MM.1S (cell line): ENCODE data around the gene DSCAM.

Source experiments
- EZH2phosphoT487 ChIP-seq: fragments of 300-600 bp; sonication (generic); IDR thresholded peaks from 2 replicates; pipeline ENCODE4 v1.6.1; 2018; ENCODE audit warnings: antibody characterized with exemption, low read length
- TF ChIP-seq, protein P1 (sequence below): fragments of 300-600 bp; sonication (generic); IDR thresholded peaks from 2 replicates; pipeline ENCODE4 v1.5.1; 2016; ENCODE audit warnings: antibody characterized with exemption, low read length, mixed read lengths

DNA sequence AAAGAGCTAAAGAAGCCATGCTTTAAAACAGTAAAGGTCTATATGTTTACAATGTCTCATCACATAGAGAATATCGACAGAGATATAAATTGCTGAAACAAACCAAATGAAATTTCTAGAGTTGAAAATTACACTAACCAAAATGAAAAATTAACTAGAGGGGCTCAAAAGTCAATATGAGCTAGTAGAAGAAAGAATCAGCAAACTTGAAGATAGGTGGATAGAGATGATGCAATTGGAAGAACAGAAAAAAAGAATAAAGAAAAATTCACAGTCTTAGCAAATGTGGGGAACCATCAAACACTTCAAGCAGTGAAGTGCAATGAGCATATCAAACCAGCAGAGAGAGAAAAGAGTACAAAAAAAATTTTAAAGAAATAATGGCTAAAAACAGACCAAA is 24.1 kb upstream of the DSCAM start:
- no peak for TF ChIP-seq EZH2phosphoT487
- TF ChIP-seq, protein P1, sequence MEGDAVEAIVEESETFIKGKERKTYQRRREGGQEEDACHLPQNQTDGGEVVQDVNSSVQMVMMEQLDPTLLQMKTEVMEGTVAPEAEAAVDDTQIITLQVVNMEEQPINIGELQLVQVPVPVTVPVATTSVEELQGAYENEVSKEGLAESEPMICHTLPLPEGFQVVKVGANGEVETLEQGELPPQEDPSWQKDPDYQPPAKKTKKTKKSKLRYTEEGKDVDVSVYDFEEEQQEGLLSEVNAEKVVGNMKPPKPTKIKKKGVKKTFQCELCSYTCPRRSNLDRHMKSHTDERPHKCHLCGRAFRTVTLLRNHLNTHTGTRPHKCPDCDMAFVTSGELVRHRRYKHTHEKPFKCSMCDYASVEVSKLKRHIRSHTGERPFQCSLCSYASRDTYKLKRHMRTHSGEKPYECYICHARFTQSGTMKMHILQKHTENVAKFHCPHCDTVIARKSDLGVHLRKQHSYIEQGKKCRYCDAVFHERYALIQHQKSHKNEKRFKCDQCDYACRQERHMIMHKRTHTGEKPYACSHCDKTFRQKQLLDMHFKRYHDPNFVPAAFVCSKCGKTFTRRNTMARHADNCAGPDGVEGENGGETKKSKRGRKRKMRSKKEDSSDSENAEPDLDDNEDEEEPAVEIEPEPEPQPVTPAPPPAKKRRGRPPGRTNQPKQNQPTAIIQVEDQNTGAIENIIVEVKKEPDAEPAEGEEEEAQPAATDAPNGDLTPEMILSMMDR, result no peak
